HG02763 (cell line): ENCODE data around the gene RPAIN.
"Not testable (repeated sequence)": the region's sequence is repeated elsewhere in the genome, so short reads cannot be mapped to it uniquely, and the experiment has no call there.

Source experiments
- ATAC-seq: cut with Tn5 transposase; IDR thresholded peaks from one replicate; pipeline ENCODE4 v1.9.1; 2021; ENCODE audit warnings: mild to moderate bottlenecking, moderate library complexity; ENCODE audit not compliant: unreplicated experiment

The RPAIN gene

DNA sequence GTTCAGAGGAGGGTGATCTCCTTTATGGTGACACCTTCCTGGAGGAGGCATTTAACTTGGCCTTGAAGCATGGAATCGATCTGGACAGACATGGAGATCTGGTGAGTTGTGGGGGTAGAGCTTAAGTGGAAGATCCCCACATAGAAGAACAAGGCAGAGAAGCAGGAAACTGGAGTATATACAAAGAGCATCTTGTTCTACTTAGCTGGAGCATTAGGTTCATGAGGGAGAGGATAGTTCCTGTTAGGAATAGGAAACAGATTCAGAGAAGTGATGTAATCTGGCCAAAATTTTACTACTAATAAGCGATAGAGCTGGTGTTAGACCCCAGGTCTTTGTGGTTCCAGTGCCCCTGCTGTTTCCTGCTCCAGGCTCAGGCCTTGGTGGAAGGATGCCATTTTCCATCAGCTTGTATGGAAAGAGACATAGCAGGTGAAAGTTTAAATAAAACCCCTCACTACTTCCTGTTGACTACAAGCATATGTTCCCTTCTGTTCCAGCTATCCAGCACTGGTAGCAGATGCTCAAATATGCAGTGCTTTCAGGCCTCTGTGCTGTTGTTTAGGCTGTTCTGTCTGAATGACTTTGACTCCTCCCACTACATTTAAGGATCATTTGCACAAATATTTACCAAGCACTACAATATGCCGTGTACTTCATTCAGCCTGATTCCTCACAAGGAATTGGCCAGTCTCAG is 9.4 kb downstream of the RPAIN start:
- no peak for ATAC-seq

DNA sequence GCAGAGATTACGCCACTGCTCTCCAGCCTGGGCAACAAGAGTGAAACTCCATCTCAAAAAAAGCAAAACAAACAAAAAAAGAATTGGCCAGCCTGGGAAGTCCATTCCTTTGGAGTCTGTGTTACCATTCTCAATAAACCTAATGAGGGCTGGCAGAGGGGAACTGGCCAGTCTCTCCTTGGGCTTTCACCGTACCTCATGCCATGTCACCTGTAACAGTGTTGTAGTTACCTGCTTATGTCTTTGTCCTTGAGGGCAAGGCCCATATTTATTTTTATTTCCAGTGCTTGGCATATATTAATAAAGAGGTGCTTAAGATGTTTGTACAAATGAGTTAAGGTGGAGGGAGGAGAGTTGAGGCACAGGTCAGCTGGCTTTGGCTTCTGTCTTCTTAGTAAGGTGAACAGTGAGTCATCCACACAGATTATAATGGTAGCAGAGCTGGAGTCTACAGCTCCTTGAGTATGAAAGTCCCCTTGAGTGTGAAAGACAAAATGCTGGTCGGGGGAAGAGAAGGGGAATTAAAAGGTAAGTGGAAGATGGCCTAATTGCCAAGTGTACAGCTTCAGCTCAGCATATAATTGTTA is 10.5 kb downstream of the RPAIN start:
- ATAC-seq: no peak

DNA sequence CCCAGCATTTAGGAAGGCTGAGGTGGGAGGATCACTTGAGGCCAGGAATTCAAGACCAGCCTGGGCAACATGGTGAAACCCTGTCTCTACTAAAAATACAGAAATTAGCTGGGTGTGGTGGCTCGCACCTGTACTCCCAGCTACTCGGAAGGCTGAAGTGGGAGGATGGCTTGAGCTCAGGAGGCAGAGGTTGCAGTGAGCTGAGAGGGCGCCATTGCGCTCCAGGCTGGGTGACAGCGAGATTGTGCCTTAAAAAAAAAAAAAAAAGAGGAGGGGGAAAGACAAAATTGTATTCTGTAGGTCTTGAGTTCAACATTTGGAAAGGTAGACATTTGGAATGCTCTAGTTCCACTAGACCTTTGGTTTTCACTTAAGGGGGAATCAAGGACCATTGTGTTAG is 11.3 kb downstream of the RPAIN start:
- ATAC-seq: not testable (repeated sequence)

DNA sequence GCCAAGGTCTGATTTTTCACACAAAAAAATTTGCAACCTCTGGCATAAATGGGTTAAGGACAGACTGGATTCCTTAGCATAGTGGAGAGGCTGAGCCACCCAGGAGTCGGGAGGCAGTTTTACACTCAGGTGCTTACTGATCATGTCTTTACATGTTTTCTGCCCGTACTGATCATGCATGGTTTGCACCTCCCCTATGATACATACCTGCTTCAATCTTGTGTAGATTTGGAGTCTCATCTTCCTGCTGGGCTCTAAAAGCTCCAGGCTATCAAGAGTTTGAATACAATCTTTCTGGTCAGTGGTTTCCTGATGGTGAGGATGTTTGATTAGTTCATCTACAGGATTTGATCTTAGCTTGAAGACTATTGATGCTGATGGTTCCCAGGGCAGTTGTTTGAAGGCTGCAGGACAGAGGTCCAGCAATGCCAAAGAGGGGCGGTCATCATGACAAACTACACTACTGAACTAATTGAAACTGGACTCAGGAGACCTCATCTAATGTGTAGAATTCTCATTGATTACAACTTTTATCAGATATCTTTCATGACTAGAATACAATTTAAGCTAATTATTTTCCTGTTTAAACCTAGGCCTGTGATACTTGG is 12.1 kb downstream of the RPAIN start:
- no peak for ATAC-seq

DNA sequence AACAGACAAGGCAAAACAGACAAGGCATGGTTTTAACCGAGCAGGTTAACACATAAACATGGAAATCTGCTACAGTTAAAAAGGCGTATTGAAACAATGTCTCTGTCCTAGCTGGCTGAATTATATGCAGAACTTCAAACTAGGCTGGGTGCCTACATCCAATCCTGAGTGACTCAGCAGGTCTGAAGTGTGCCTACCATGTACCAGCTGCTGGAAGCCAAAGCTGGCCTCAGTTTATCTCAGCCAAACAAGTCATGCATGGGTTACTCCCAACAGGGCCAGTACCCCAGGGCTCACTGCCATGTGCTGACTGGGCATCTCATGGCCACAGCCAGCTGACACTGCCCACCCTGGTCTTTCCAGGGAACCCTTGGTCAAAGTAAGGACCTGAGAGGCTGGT is 15.0 kb downstream of the RPAIN start:
- no peak for ATAC-seq

DNA sequence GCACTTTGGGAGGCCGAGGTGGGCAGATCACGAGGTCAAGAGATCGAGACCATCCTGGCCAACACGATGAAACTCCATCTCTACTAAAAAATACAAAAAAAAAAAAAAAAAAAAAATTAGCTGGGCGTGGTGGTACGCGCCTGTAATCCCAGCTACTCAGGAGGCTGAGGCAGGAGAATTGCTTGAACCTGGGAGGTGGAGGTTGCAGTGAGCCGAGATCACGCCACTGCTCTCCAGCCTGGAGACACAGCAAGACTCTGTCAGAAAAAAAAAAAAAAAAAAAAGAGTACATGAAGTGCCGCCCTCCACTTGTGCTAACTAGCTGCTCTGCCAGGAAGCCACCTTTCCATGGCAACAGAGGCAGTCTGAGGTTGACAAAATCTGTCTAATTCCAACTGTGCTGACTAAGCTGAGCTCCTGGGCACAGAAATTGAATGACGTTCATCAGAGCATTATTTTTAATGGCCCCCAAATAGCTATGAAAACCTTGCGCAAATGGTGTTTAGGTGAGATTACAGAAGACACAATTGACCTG is 15.9 kb downstream of the RPAIN start:
- ATAC-seq: not testable (repeated sequence)

DNA sequence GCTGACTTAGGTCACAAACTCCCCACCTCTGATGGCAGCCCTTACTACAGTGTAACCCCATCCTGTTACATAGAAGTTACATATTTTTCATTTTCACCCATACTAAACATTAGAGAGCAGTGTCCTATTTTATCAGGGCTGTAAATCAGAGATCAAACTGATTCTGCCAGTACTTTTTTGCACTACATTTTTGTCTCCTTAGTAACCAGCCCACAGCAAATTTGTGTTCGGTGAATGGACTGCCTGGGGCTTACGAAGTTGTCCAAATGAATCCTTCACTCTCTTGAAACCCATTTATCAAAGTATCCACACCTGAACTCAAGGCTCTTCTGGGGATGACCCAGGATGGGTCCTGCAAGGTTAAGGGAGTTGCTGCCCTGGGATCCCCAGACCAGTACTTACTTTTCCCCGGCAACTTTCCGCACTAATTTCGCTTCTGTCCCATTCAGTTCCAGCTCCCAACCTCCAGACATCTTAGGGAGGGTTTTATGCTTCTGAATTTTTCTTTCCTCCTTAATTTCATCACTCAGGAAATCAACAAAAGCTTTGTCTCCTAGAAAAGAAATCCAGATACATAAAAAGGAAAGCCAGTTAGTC is 17.8 kb downstream of the RPAIN start:
- no peak for ATAC-seq

DNA sequence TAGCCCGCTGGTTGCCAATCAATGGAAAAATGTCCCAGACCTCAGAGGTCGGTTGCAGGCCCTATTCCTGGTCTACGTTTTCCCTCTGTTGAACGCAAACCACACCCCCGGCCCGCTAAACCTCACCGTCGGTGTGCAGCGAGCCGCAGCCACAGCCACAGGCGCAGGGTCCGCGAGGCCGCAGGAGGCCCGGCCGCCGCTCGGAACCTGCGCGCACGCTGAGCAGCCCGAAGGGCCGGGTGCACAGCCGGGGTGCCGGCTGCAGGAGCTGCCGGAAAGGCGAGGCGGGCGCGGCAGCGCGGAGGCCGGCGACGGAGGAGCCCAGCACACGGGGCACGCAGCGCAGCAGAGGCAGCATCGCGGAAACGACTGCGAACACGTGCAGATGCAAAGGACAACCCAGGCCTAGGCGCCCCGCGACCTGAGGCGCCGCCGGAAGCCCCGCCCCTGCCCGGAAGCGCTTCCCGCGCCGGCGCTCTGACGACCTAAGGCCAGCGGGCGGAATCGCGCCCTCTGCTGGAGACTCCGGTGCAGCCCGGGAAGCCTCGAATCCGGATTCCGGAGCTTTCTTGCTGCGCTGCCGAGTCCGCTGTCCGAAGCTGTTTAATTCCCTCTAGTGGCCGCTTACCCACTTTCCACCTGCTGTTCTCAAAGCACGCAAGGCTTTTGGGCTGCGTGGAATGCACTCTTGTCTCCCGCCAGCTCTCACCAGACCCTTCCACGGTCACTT is 18.9 kb downstream of the RPAIN start, which contains the start of gene C1QBP:
Gene C1QBP (minus strand): TSS at position 440 of the 730 bp plus-strand sequence. CDS start 82 bp downstream, at position 358.
- peak; percentile 86 for ATAC-seq

DNA sequence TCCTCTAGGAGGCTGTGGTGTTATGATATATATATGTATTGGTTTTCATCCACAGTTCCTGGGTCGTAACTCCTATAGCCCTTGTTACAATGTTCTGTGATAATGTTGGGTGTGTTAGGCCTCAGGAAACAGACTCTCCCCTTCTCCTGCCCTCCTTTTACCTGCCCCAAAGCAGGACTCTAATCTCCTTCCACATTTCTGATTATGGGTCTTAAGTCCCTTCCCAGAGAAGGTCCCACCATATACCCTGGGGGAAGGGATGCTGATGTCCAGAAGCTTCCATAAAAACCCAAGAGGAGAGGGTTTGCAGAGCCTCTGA is 19.4 kb downstream of the RPAIN start:
- ATAC-seq: no peak

DNA sequence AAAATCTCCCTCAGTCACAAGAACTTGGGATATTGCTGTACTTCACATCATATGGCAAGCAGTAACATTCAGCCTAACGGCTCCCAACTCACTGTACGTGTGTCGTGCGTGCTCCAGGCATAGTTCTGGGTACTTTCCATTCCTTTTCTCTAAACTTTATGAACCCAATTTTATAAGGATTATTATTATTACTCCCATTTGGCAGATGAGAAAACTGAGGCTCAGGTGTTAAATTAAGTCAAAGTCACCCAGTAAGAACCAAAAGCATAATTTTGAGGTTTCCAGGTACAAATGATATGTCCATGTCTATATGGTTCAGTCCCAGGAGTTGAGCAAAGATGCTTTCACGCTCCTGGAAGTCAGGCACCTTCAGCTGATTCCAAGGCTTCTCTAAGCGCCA is 23.7 kb downstream of the RPAIN start:
- no peak for ATAC-seq

DNA sequence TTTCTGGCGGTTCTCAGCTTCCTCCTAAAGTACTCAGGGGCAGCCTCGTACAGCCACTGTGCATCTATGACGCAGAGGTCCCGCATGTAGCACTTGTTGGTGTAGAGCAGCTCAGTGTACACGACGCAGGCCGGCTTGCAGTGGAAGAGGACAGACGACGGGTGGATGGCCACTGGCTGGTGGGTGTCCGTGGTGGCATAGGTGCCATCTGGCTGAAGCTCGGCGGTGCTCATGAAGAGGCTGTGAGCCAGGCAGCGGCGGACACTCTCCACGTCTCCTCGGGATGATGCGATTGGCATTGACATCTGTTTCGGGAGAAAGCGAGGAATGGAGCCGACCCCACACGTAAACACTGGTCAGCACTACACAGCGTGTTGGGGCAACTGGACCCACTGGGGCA is 24.2 kb downstream of the RPAIN start:
- ATAC-seq: no peak

DNA sequence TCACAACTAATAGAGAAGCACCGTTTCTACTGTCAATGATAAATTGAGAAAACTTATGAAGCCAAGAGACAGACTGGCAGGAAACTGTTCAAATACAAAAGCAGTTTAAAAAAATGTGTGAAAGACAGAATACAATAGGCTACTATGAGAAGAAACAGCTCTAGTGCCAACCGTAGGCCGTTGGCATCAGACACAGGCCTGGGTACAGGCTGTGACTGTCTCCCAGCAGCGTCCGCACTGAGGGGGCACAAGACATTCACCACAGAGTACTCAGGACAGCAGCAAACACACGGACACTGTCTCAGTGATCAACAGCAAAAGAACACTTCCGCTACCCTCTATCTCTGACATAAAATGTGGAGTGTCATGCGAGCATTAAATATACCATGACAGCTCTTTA is 26.8 kb downstream of the RPAIN start:
- ATAC-seq: no peak

DNA sequence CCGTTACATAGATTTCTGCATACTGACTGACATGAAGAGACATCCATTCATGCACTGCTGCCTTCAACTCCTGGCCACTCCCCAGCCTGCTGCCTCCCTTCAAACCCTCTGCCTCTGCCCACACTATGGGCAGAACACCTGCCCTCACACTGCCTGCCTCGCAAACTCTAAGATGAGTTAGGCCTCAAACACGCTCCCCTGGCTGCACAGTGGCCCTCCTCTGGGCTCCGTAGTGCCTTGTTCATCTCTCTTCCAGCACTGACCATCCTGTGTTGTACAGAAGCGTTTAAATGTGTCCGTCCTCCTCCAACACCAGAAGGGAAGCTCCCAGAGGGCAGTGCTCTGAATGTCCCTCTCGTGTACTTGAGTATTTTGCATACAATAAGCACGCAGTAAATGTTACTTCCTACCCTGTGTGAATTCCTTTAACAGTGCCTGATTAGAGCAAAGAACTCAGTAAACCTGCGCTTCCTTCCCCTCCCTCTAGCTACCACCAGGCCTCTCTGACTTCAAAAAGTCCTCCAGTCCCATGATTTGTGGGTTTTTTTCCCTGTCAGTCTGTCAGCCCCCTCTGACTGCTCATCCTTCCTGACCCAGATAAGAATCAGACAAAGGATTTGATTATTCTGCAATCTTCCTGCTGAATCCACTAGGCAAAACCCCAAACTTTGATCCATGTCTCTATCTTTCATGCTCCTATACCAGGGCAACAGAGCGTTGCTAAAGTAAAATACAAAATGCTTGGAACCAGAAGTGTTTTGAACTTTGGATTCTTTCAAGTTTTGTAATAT is 44.9 kb downstream of the RPAIN start:
- ATAC-seq: no peak

DNA sequence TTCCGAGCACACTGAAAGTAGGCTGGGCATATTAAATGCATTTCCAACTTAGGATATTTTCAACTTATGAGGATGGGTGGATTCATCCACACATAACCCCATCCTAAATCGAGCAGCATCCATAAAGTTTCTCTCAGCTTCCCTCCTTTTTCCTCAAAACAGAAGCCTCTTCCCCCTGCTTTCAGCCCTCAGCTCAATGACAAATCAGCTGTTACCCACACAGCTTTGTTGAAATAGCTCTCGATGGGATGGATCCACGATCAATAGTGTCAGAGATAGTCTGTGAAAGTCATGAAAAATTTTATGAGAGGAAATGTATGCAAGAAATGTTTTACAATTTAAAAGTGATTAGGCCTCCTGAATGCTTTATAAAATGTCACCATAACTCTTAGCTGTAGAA is 46.3 kb downstream of the RPAIN start:
- no peak for ATAC-seq

DNA sequence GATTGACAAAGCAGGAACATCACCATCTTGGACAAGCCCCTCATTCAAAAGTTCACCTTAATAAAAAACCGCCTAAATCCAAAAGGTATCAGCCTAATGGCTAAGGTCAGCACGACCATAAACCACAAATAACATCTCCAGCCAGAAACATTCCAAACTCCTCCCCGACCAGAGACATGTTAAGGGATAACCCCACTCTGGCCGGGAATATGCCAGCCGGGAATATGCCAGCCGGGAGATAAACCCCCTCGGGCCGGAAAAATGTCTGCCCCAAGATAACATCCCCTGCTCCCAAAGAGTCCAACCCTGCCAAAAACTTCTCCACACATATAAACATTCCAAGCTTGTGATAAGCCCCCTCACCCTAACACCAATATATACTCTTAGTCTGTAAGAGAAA is 47.4 kb downstream of the RPAIN start:
- no peak for ATAC-seq

DNA sequence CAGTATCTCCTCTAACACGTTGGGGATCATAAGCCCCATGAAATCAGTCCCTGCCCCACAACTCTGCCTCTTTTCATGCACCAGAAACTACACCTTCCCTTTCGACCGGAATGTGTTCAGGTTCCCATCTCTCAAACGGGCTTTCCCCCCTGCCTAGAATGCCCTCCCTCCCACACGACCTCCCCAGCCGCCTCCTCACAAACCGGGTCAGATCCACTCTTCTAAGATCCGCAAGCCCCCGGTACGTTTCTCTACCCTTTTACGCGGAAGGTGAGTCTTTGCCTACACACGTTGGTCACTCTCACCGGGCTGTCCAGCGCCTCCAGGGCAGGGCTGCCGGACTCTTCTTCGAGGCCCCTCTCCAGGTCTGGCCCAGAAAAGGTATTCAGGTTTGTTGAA is 48.1 kb downstream of the RPAIN start:
- no peak for ATAC-seq

DNA sequence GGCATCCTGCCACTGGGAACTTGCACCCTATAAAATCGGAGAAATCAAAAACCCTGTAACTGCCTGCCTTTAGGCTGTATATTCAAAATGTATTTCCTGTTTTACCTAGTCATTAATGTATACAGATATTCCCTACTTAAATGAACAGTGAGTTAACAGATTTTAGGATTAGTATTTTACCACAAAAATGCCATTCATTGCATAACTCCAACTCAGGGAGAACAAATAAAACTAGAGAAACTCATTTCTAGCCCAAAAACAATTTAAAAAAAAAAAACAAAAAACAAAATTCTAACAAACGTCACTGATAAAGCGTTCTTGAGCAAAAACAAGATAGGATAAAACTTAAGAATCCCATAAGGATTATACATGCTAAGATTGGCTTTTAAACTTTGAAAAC is 52.5 kb downstream of the RPAIN start:
- ATAC-seq: no peak

DNA sequence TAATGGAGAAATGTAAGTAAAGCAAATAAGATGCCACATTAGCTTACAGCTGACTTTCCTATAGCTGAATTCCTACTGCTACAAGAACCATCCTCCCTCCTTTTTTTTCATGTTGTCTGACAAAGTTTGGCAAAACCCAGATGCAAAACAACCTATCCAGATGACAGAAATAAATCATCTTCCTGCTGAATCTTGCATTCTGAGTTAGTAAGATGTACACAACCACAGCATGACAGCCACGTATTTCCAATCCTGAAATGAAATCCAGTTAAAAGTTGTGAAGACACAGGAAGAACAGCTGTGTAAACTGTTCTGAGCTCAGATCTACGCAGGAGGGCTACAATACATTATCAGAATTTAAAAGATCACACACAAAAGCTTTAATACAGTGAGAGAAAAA is 53.9 kb downstream of the RPAIN start:
- ATAC-seq: no peak

DNA sequence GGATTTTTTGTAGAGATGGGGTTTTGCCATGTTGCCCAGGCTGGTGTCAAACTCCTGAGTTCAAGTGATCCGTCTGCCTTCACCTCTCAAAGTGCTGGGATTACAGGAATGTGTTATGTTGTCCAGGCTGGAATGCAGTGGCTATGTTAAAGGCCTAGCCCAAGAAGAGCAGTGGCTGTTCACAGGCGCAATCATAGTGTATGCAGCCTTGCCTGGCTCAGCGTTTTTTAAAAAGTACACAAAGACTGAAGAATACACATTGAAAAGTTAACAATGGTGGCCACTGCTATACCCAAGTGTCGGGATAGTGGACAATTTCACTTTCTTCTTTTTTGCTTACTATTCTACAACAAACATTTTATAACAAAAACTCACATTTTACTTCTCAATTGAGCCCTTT is 59.0 kb downstream of the RPAIN start:
- ATAC-seq: no peak

DNA sequence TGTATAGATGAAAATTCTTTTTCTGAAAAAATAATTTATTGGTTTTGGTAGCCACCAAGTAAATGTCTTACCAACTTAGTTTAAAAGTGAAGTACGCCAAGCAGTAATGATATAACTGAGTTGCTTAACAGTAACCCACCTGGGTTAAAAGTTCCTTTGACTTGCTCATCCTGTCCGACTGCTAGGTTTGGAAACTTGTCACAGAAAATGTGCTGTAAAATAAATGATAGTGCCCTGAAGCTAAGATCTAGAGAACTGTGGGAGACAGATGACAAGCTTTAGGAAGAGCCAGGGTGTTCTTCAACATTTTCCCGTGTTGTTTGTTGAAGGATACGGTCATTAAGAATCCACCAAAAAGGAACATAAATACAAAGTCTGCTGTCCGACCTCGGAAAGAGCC is 61.0 kb downstream of the RPAIN start:
- no peak for ATAC-seq

DNA sequence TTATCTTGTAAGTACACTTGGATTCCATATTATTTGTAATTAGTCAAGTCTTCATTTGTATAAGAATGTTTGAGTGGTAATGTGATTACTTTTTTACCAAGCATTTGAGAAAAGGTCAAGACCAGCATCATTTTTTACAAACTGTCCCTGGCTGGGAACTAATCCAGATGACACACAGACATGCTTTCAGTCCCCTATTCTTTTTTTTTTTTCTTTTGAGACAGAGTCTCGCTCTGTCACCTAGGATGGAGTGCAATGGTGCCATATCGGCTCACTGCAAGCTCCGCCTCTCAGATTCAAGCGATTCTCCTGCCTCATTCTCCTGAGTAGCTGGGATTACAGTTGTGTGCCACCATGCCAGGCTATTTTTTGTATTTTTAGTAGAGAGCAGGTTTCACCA is 61.5 kb downstream of the RPAIN start:
- ATAC-seq: no peak
